ENCODE measurements around the gene DLGAP4. TPM values are rescaled to one million over a fixed set of nuclear protein-coding genes. Genes with fewer than 3 reads are reported as not detected.

Gene DLGAP4
- total RNA-seq, 1 donor from 2014 or later = 61.2 TPM

GRCh38 chr20:36370991-36371790, 65.1 kb downstream of the DLGAP4 start:
- intact Hi-C loops (cut with DNase I) = no loop called here
- ATAC-seq (no peak), DNase-seq (no peak)
- TF ChIP-seq CTCF (IDR thresholded peaks at IDR 0.05) = no peak
- H3K27me3 ChIP-seq = no peaks in the 10 kb centered on the region
- H3K4me1 ChIP-seq = no peaks in the 10 kb centered on the region
- H3K9me3 ChIP-seq = no peaks in the 10 kb centered on the region
- H3K4me3 ChIP-seq = no peak overlapping the region
- no peak overlapping the region for H3K27ac ChIP-seq
- H3K36me3 ChIP-seq = no peaks in the 10 kb centered on the region

- DNase-seq = no peak
- no peak for ATAC-seq
These were observed 66.5 kb downstream of the DLGAP4 start for GRCh38 chr20:36372666-36373065.

GRCh38 chr20:36373089-36373488, 67.0 kb downstream of the DLGAP4 start:
- Histone ChIP-seq H3K9me3 (no peaks in the 10 kb centered on the region), H3K27me3 (peaks cover 4% of the 10 kb centered on the region), H3K4me3 (no peak overlapping the region), H3K27ac (no peak overlapping the region), H3K36me3 (no peaks in the 10 kb centered on the region), H3K4me1 (no peaks in the 10 kb centered on the region)
- intact Hi-C loops (cut with DNase I) = no loop called here
- ATAC-seq (no peak), DNase-seq (no peak)
- TF ChIP-seq CTCF (IDR thresholded peaks at IDR 0.05) = no peak

More at GRCh38 chr20:36372666-36373065, 66.5 kb downstream of the DLGAP4 start:
- Histone ChIP-seq H3K4me1 (no peaks in the 10 kb centered on the region), H3K27ac (no peak overlapping the region), H3K27me3 (peaks cover 4% of the 10 kb centered on the region), H3K36me3 (no peaks in the 10 kb centered on the region), H3K4me3 (no peak overlapping the region), H3K9me3 (no peaks in the 10 kb centered on the region)
- intact Hi-C loops (cut with DNase I) = no loop called here
- no peak for TF ChIP-seq CTCF (IDR thresholded peaks at IDR 0.05)

GRCh38 chr20:36374995-36375394, 68.9 kb downstream of the DLGAP4 start:
- no peaks in the 10 kb centered on the region for H3K4me1 ChIP-seq
- H3K36me3 ChIP-seq = no peaks in the 10 kb centered on the region
- TF ChIP-seq CTCF (IDR thresholded peaks at IDR 0.05) = no peak
- no peak overlapping the region for H3K4me3 ChIP-seq
- intact Hi-C loops (cut with DNase I) = no loop called here
- H3K27ac ChIP-seq = no peak overlapping the region
- H3K27me3 ChIP-seq = peaks cover 4% of the 10 kb centered on the region
- DNase-seq (no peak), ATAC-seq (no peak)
- H3K9me3 ChIP-seq = no peaks in the 10 kb centered on the region

- Histone ChIP-seq H3K27ac (no peak overlapping the region), H3K27me3 (peaks cover 4% of the 10 kb centered on the region), H3K4me3 (no peak overlapping the region), H3K4me1 (no peaks in the 10 kb centered on the region), H3K9me3 (no peaks in the 10 kb centered on the region), H3K36me3 (no peaks in the 10 kb centered on the region)
- ATAC-seq = no peak
- intact Hi-C loops (cut with DNase I) = no loop called here
- TF ChIP-seq CTCF (IDR thresholded peaks at IDR 0.05) = no peak
- DNase-seq = no peak
These were observed 71.5 kb downstream of the DLGAP4 start for GRCh38 chr20:36377348-36378326.

Data from upper lobe of right lung (tissue), 1 donor.